Smooth muscle cell of bladder (primary cell): Measurements from ENCODE around the gene PM20D2. TPM values are rescaled to one million over a fixed set of nuclear protein-coding genes. Genes with fewer than 3 reads are reported as not detected.

Experiments used
- total RNA-seq: library from RNA; depleted of rRNA; stranded (reverse); fragments of >200 nt; gene quantifications from 2 replicates; pipeline ENCODE4 v1.2.3, GENCODE V29; 2014

PM20D2 gene
- 1.8 and 2.0 TPM in 2 replicates for total RNA-seq

GRCh38 chr6:89145956-89146717, at the start of gene PM20D2:
Gene PM20D2, plus strand, starts transcription at chr6:89146055. Its CDS starts 90 bp downstream, at chr6:89146145.

GRCh38 chr6:89117211-89118108, 28.4 kb upstream of the PM20D2 start, which contains the start of gene SRSF12:
Gene SRSF12, minus strand, starts transcription at chr6:89118071. Its CDS starts 184 bp downstream, at chr6:89117887.

Other genes with a start within 250 kb of the PM20D2 start
- 13.5 and 14.4 TPM in 2 replicates for gene RNGTT, start 182.4 kb upstream of the PM20D2 start, total RNA-seq
- gene PNRC1, start 65.3 kb upstream of the PM20D2 start, total RNA-seq, result 58.0 and 61.3 TPM in 2 replicates
- 0.09 and 0.28 TPM in 2 replicates for gene SRSF12, start 28.0 kb upstream of the PM20D2 start, total RNA-seq
- not detected in 2 replicates for gene GABRR1, start 71.3 kb downstream of the PM20D2 start, total RNA-seq
- gene GABRR2, start 169.2 kb downstream of the PM20D2 start, total RNA-seq, result 0.09 and 0.14 TPM in 2 replicates
- 26.3 and 30.0 TPM in 2 replicates for gene UBE2J1, start 206.7 kb downstream of the PM20D2 start, total RNA-seq